SK-N-SH (cell line): ENCODE data around the gene COX10.

Experiments used
- EP300 ChIP-seq, 2 experiments: IDR thresholded peaks; 2 replicates each; pipeline versions ENCODE4 v1.4.0 to v1.6.1; 2012; ENCODE audit warnings: borderline replicate concordance in 1 of 2, low read depth in 1 of 2, low read length in 1 of 2
- GABPA ChIP-seq: IDR thresholded peaks from 2 replicates; pipeline ENCODE4 v1.4.0; 2012; ENCODE audit warnings: low read depth, mild to moderate bottlenecking
- JUND ChIP-seq: IDR thresholded peaks from 2 replicates; pipeline ENCODE4 v1.4.0; 2012
- MEF2A ChIP-seq: IDR thresholded peaks from 2 replicates; pipeline ENCODE4 v1.4.0; 2012; ENCODE audit warnings: low read depth, borderline replicate concordance
- NFIC ChIP-seq: IDR thresholded peaks from 2 replicates; pipeline ENCODE4 v1.4.0; 2012; ENCODE audit warnings: borderline replicate concordance
- POLR2AphosphoS5 ChIP-seq: IDR thresholded peaks from 2 replicates; pipeline ENCODE4 v1.6.1; 2012; ENCODE audit warnings: low read depth, low read length
- RFX5 ChIP-seq: IDR thresholded peaks from 2 replicates; pipeline ENCODE4 v1.6.1; 2012; ENCODE audit warnings: mild to moderate bottlenecking, improper control_type of control experiment, low read length
- TAF1 ChIP-seq: IDR thresholded peaks from 2 replicates; pipeline ENCODE4 v1.6.1; 2012; ENCODE audit warnings: low read depth, mild to moderate bottlenecking, low read length, moderate library complexity, borderline replicate concordance
- TCF12 ChIP-seq: IDR thresholded peaks from 2 replicates; pipeline ENCODE4 v1.4.0; 2012
- YY1 ChIP-seq: IDR thresholded peaks from 2 replicates; pipeline ENCODE4 v1.4.0; 2012; ENCODE audit warnings: low read depth, mild to moderate bottlenecking
- TF ChIP-seq, protein P1 (sequence below): IDR thresholded peaks from 2 replicates; pipeline ENCODE4 v1.4.0; 2012; ENCODE audit warnings: low read depth, borderline replicate concordance
- TF ChIP-seq, protein P2 (sequence below): fragments of 200-600 bp; sonication (generic); IDR thresholded peaks from 2 replicates; pipeline ENCODE4 v1.6.1; 2017; ENCODE audit warnings: antibody characterized with exemption, mild to moderate bottlenecking, moderate library complexity
- TF ChIP-seq, protein P3 (sequence below): IDR thresholded peaks from 2 replicates; pipeline ENCODE4 v1.6.1; 2012; ENCODE audit warnings: mild to moderate bottlenecking, low read depth, low read length, moderate library complexity

DNA sequence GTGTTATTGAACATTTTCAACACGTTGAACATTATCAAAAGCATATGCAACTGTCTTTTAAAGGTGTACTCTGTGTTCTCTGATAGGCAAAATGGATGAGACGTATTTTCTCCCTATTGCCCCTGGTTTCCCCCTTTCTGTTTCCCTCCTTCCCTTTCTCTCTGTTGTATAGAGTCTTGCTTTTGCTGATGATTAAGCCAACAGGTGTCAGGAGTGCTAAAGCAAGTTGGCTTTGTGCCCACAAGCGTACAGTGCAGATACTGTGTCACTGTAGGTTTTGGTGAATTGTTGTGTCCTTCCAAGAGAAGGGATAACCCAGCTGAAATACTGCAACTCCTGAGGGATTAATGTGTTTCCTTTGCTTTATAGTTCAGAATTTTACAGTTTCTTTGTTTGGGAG is 74.4 kb downstream of the COX10 start:
- TF ChIP-seq POLR2AphosphoS5 (no peak), RFX5 (no peak), JUND (no peak), NFIC (no peak), TCF12 (no peak), GABPA (no peak), EP300 (IDR thresholded peaks at IDR 0.05; ENCODE audit: borderline replicate concordance in 1 of 2, low read depth in 1 of 2, low read length in 1 of 2) (no peak), MEF2A (no peak), YY1 (no peak), TAF1 (no peak)
- TF ChIP-seq, protein P1, sequence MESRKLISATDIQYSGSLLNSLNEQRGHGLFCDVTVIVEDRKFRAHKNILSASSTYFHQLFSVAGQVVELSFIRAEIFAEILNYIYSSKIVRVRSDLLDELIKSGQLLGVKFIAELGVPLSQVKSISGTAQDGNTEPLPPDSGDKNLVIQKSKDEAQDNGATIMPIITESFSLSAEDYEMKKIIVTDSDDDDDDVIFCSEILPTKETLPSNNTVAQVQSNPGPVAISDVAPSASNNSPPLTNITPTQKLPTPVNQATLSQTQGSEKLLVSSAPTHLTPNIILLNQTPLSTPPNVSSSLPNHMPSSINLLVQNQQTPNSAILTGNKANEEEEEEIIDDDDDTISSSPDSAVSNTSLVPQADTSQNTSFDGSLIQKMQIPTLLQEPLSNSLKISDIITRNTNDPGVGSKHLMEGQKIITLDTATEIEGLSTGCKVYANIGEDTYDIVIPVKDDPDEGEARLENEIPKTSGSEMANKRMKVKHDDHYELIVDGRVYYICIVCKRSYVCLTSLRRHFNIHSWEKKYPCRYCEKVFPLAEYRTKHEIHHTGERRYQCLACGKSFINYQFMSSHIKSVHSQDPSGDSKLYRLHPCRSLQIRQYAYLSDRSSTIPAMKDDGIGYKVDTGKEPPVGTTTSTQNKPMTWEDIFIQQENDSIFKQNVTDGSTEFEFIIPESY, result no peak
- TF ChIP-seq, protein P2, sequence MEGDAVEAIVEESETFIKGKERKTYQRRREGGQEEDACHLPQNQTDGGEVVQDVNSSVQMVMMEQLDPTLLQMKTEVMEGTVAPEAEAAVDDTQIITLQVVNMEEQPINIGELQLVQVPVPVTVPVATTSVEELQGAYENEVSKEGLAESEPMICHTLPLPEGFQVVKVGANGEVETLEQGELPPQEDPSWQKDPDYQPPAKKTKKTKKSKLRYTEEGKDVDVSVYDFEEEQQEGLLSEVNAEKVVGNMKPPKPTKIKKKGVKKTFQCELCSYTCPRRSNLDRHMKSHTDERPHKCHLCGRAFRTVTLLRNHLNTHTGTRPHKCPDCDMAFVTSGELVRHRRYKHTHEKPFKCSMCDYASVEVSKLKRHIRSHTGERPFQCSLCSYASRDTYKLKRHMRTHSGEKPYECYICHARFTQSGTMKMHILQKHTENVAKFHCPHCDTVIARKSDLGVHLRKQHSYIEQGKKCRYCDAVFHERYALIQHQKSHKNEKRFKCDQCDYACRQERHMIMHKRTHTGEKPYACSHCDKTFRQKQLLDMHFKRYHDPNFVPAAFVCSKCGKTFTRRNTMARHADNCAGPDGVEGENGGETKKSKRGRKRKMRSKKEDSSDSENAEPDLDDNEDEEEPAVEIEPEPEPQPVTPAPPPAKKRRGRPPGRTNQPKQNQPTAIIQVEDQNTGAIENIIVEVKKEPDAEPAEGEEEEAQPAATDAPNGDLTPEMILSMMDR, result no peak
- TF ChIP-seq, protein P3, sequence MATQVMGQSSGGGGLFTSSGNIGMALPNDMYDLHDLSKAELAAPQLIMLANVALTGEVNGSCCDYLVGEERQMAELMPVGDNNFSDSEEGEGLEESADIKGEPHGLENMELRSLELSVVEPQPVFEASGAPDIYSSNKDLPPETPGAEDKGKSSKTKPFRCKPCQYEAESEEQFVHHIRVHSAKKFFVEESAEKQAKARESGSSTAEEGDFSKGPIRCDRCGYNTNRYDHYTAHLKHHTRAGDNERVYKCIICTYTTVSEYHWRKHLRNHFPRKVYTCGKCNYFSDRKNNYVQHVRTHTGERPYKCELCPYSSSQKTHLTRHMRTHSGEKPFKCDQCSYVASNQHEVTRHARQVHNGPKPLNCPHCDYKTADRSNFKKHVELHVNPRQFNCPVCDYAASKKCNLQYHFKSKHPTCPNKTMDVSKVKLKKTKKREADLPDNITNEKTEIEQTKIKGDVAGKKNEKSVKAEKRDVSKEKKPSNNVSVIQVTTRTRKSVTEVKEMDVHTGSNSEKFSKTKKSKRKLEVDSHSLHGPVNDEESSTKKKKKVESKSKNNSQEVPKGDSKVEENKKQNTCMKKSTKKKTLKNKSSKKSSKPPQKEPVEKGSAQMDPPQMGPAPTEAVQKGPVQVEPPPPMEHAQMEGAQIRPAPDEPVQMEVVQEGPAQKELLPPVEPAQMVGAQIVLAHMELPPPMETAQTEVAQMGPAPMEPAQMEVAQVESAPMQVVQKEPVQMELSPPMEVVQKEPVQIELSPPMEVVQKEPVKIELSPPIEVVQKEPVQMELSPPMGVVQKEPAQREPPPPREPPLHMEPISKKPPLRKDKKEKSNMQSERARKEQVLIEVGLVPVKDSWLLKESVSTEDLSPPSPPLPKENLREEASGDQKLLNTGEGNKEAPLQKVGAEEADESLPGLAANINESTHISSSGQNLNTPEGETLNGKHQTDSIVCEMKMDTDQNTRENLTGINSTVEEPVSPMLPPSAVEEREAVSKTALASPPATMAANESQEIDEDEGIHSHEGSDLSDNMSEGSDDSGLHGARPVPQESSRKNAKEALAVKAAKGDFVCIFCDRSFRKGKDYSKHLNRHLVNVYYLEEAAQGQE, result no peak
